Vagina (tissue), 2 donors: Measurements from ENCODE around the gene RNF212B. TPM values are rescaled to one million over a fixed set of nuclear protein-coding genes. Genes with fewer than 3 reads are reported as not detected.
"Not testable (repeated sequence)": the region's sequence is repeated elsewhere in the genome, so short reads cannot be mapped to it uniquely, and the experiment has no call there.

Experiments used
- DNase-seq, 2 donors: peaks; one replicate each; pipeline ENCODE4 v3.0.0-alpha.2; 2017; ENCODE audit errors: extremely low spot score in 2 of 2
- H3K27ac ChIP-seq: fragments of 200-600 bp; sonication (generic); one replicate; pipeline ENCODE4 v1.5.1; 2019
- H3K27me3 ChIP-seq: fragments of 200-600 bp; sonication (generic); one replicate; pipeline ENCODE4 v1.5.1; 2019
- H3K36me3 ChIP-seq, 2 donors: fragments of 200-600 bp; sonication (generic); one replicate each; pipeline ENCODE4 v1.5.1; 2017 to 2019
- H3K4me1 ChIP-seq: fragments of 200-600 bp; sonication (generic); one replicate; pipeline ENCODE4 v1.5.1; 2019
- H3K4me3 ChIP-seq, 2 donors: fragments of 200-600 bp; sonication (generic); 1 replicate in 1 of 2; 2 replicates in 1 of 2; pipeline ENCODE4 v1.5.1; 2016 to 2019
- H3K9me3 ChIP-seq: fragments of 200-600 bp; sonication (generic); one replicate; pipeline ENCODE4 v1.5.1; 2019
- POLR2A ChIP-seq, 2 donors: fragments of 450-650 bp; IDR thresholded peaks; one replicate each; pipeline ENCODE4 v1.6.1; 2017; ENCODE audit warnings: antibody characterized with exemption in 2 of 2, mild to moderate bottlenecking in 2 of 2, moderate library complexity in 2 of 2
- POLR2AphosphoS5 ChIP-seq, 2 donors: sonication (generic); formaldehyde crosslinking; IDR thresholded peaks; one replicate each; pipeline ENCODE4 v1.9.0; 2017; ENCODE audit warnings: antibody characterized with exemption in 2 of 2, mild to moderate bottlenecking in 2 of 2, low read depth in 1 of 2; ENCODE audit not compliant: insufficient read depth in 1 of 2
- intact Hi-C: fragments of 100-400 bp; cut with DNase I; formaldehyde crosslinking; loops from one replicate; pipeline ENCODE4 v1.15.1; 2023
- total RNA-seq: library from RNA; depleted of rRNA; stranded (reverse); fragments of >200 nt; gene quantifications from one replicate; pipeline ENCODE4 v1.2.3, GENCODE V29; 2016
- TF ChIP-seq, protein P1 (sequence below), 3 experiments: fragments of 450-650 bp in 2 of 3; fragments of 200-600 bp in 1 of 3; sonication (generic) in 1 of 3; IDR thresholded peaks; one replicate each; pipeline ENCODE4 v1.5.1; 2017 to 2019; ENCODE audit warnings: antibody characterized with exemption in 3 of 3, mild to moderate bottlenecking in 2 of 3, moderate library complexity in 2 of 3

The RNF212B gene
- total RNA-seq, 1 donor from 2014 or later = not detected

DNA sequence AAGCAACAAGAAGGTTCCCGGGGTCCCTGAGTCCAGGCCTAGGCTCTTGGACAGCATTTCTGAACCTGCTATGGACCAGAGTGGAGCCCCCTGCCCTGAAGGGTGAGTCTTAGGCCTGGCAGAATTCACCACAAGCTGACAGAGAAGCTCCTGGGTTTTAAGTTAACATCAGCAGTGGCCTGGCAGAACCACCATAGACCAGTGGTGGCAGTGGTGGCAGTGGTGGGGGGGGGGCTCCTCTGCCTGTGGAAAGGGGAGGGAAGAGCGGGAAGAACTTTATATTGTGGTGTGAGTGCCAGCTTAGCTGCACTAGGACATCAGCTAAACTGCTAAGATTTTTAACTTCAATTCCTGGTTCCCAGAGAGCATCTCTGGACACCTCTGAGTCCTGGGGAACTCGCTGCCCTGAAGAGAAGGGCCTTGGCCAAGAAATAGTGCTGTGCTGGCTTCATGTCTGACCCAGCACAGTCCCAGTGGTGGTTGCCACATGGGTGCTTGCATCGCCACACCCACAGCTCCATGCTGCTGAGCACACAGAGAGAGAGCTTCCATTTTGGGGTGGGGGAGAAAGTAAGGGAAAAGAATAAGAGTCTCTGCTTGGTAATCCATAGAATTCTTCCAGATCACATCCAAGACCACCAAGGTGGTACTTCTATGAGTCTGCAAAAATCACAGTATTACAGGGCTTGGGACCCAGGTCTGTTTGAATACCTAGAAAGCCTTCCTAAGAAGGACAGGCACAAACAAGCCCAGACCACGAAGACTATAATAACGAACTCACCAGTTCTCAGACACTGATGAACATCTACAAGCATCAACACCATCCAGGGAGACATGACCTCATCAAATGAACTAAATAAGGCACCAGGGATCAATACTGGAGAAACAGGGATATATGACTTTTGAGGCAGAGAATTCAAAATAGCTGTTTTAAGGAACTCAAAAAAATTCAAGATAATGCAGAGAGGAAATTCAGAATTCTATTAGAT lies 20.4 kb upstream of the RNF212B start:
- intact Hi-C loops = no loop called here
- TF ChIP-seq, protein P1, sequence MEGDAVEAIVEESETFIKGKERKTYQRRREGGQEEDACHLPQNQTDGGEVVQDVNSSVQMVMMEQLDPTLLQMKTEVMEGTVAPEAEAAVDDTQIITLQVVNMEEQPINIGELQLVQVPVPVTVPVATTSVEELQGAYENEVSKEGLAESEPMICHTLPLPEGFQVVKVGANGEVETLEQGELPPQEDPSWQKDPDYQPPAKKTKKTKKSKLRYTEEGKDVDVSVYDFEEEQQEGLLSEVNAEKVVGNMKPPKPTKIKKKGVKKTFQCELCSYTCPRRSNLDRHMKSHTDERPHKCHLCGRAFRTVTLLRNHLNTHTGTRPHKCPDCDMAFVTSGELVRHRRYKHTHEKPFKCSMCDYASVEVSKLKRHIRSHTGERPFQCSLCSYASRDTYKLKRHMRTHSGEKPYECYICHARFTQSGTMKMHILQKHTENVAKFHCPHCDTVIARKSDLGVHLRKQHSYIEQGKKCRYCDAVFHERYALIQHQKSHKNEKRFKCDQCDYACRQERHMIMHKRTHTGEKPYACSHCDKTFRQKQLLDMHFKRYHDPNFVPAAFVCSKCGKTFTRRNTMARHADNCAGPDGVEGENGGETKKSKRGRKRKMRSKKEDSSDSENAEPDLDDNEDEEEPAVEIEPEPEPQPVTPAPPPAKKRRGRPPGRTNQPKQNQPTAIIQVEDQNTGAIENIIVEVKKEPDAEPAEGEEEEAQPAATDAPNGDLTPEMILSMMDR (IDR thresholded peaks at IDR 0.05) = no peak
- no peak for TF ChIP-seq POLR2A (IDR thresholded peaks at IDR 0.05)
- TF ChIP-seq POLR2AphosphoS5 (IDR thresholded peaks at IDR 0.05; ENCODE audit: insufficient read depth in 1 of 2, low read depth in 1 of 2) = no peak

DNA sequence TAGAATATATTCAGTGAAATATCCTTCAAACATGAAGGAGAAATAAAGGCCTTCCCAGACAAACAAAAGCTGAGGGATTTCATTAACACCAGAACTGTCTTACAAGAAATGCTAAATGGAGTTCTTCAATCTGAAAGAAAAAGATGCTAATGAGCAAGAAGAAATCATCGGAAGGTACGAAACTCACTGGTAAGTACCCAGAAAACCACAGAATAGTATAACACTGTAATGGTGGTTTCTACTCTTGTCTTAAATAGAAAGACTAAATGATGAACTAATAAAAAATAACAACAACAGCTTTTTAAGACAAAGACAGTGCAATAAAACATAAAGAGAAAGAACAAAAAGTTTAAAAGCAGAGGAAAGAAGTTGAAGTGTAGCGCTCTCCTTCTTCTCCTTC lies 18.7 kb upstream of the RNF212B start:
- no peak overlapping the region for H3K4me3 ChIP-seq
- intact Hi-C loops = no loop called here
- no peaks in the 10 kb centered on the region for H3K36me3 ChIP-seq
- no peak for DNase-seq
- TF ChIP-seq POLR2A (IDR thresholded peaks at IDR 0.05) (no peak), POLR2AphosphoS5 (IDR thresholded peaks at IDR 0.05; ENCODE audit: insufficient read depth in 1 of 2, low read depth in 1 of 2) (no peak)
- TF ChIP-seq, protein P1 (IDR thresholded peaks at IDR 0.05) = no peak
- no peaks in the 10 kb centered on the region for H3K4me1 ChIP-seq
- H3K27me3 ChIP-seq = no peaks in the 10 kb centered on the region
- no peak overlapping the region for H3K27ac ChIP-seq
- H3K9me3 ChIP-seq = no peaks in the 10 kb centered on the region

More for the DNA sequence above, 20.4 kb upstream of the RNF212B start:
- H3K4me3 ChIP-seq = no peak overlapping the region
- H3K36me3 ChIP-seq = no peaks in the 10 kb centered on the region
- no peak overlapping the region for H3K27ac ChIP-seq
- no peaks in the 10 kb centered on the region for H3K27me3 ChIP-seq
- no peak for DNase-seq
- no peaks in the 10 kb centered on the region for H3K9me3 ChIP-seq
- no peaks in the 10 kb centered on the region for H3K4me1 ChIP-seq

DNA sequence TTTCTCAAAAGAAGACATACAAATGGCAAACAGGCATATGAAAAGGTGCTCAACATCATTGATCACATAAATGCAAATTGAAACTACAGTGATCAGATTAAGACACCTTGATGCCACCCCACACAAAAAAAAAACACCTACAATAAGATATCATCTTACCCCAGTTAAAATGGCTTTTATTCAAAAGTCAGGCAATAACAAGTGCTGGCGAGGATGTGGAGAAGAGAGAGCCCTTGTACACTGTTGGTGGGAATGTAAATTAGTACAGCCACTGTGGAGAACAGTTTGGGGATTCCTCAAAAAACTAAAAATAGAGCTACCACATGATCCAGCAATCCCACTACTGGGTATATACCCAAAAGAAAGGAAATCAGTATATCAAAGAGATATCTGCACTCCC lies 12.8 kb upstream of the RNF212B start:
- intact Hi-C loops, H3K4me1 ChIP-seq, H3K9me3 ChIP-seq, H3K36me3 ChIP-seq, H3K27me3 ChIP-seq, DNase-seq, H3K4me3 ChIP-seq, H3K27ac ChIP-seq: not testable (repeated sequence)

DNA sequence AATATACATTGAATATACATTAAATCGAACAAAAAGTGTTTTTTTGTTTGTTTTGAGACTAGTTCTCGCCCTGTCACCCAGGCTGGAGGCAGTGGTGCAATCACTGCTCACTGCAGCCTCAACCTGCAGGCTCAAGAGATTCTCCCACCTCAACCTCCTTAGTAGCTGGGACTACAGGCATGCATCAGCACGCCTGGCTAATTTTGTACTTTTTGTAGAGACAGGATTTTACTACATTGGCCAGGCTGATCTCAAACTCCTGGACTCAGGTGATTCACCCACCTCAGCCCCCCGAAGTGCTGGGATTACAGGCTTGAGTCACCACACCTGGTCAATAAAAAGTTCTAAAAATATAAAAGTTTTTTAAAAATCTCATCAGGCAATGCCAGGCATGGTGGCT lies 10.2 kb upstream of the RNF212B start:
- Histone ChIP-seq H3K36me3 (no peaks in the 10 kb centered on the region), H3K27me3 (no peaks in the 10 kb centered on the region), H3K9me3 (no peaks in the 10 kb centered on the region), H3K4me3 (no peak overlapping the region), H3K4me1 (no peaks in the 10 kb centered on the region), H3K27ac (no peak overlapping the region)
- intact Hi-C loops = no loop called here
- DNase-seq = no peak
- TF ChIP-seq POLR2A (IDR thresholded peaks at IDR 0.05) = no peak
- TF ChIP-seq, protein P1 (IDR thresholded peaks at IDR 0.05) = no peak
- TF ChIP-seq POLR2AphosphoS5 (IDR thresholded peaks at IDR 0.05; ENCODE audit: insufficient read depth in 1 of 2, low read depth in 1 of 2) = no peak

DNA sequence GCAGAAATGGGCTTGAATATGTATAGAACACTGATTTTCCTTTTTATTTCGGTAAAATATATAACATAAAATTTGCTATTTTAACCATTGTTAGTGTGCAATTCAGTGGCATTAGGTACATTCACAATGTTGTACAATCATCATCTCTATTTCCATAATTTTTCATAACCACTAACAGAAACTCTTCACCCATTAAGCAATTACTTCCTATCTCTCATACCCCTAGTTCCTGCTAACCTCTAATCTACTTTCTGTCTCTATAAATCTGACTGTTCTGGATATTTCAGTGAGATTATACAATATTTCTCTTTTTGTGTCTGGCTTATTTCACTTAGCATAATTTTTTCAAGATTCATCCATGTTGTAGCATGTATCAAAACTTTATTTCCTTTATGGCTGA lies 8.9 kb upstream of the RNF212B start:
- intact Hi-C loops = no loop called here
- TF ChIP-seq, protein P1 (IDR thresholded peaks at IDR 0.05) = no peak
- TF ChIP-seq POLR2AphosphoS5 (IDR thresholded peaks at IDR 0.05; ENCODE audit: insufficient read depth in 1 of 2, low read depth in 1 of 2) = no peak
- TF ChIP-seq POLR2A (IDR thresholded peaks at IDR 0.05) = no peak
- no peaks in the 10 kb centered on the region for H3K9me3 ChIP-seq

DNA sequence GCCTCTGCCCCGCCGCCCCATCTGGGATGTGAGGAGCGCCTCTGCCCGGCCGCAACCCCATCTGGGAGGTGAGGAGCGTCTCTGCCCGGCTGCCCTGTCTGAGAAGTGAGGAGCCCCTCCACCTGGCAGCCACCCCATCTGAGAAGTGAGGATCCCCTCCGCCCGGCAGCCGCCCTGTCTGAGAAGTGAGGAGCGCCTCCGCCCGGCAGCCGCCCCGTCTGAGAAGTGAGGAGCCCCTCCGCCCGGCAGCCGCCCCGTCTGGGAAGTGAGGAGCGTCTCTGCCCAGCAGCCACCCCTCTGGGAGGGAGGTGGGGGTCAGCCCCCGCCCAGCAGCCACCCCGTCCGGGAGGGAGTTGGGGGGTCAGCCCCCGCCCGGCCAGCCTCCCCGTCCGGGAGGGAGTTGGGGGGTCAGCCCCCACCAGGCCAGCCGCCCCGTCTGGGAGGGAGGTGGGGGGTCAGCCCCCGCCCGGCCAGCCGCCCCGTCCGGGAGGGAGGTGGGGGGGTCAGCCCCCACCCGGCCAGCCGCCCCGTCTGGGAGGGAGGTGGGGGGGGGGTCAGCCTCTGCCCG lies 5.4 kb upstream of the RNF212B start:
- H3K36me3 ChIP-seq, DNase-seq, H3K9me3 ChIP-seq, H3K4me1 ChIP-seq, H3K27ac ChIP-seq, H3K27me3 ChIP-seq, intact Hi-C loops, H3K4me3 ChIP-seq: not testable (repeated sequence)

More for the DNA sequence above, 8.9 kb upstream of the RNF212B start:
- Histone ChIP-seq H3K27me3 (no peaks in the 10 kb centered on the region), H3K36me3 (no peaks in the 10 kb centered on the region), H3K4me1 (no peaks in the 10 kb centered on the region), H3K27ac (no peak overlapping the region), H3K4me3 (no peak overlapping the region)
- no peak for DNase-seq
